Astrocyte (in vitro differentiated cells and primary cell): ENCODE measurements around the gene SRGAP1.

ENCODE experiments used
- EZH2 ChIP-seq: IDR thresholded peaks from 2 replicates; pipeline ENCODE4 v1.6.1; 2012; ENCODE audit warnings: mild to moderate bottlenecking, low read length, inconsistent platforms; ENCODE audit not compliant: insufficient read depth
- TF ChIP-seq, protein P1 (sequence below): IDR thresholded peaks from 2 replicates; pipeline ENCODE4 v1.5.1; 2011; ENCODE audit warnings: low read depth, mild to moderate bottlenecking, inconsistent platforms, low read length, moderate library complexity; ENCODE audit not compliant: insufficient read depth

- TF ChIP-seq, protein P1, sequence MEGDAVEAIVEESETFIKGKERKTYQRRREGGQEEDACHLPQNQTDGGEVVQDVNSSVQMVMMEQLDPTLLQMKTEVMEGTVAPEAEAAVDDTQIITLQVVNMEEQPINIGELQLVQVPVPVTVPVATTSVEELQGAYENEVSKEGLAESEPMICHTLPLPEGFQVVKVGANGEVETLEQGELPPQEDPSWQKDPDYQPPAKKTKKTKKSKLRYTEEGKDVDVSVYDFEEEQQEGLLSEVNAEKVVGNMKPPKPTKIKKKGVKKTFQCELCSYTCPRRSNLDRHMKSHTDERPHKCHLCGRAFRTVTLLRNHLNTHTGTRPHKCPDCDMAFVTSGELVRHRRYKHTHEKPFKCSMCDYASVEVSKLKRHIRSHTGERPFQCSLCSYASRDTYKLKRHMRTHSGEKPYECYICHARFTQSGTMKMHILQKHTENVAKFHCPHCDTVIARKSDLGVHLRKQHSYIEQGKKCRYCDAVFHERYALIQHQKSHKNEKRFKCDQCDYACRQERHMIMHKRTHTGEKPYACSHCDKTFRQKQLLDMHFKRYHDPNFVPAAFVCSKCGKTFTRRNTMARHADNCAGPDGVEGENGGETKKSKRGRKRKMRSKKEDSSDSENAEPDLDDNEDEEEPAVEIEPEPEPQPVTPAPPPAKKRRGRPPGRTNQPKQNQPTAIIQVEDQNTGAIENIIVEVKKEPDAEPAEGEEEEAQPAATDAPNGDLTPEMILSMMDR = no peak
- no peak for TF ChIP-seq EZH2
These were observed 214.2 kb downstream of the SRGAP1 start for GRCh38 chr12:64058541-64059265.
